ENCODE results near the gene SAMHD1.
A peak's percentile ranks its signal among the peaks of the same experiment; 100 is the strongest.
"Not testable (repeated sequence)": the region's sequence is repeated elsewhere in the genome, so short reads cannot be mapped to it uniquely, and the experiment has no call there.

SAMHD1 gene

GRCh38 chr20:36875702-36876472 is 75.6 kb downstream of the SAMHD1 start, which contains the start of gene TLDC2:
TSS of gene TLDC2 (plus strand) at chr20:36876138. CDS start at chr20:36876175, 37 bp downstream.
- DNase-seq (ENCODE audit: insufficient read length, low spot score) (no peak), FAIRE-seq (no peak)

GRCh38 chr20:36875093-36875492 is 76.4 kb downstream of the SAMHD1 start:
- DNase-seq (ENCODE audit: insufficient read length, low spot score); FAIRE-seq: not testable (repeated sequence)

- DNase-seq (ENCODE audit: insufficient read length, low spot score) (no peak), FAIRE-seq (no peak)
Measured at GRCh38 chr20:36873498-36874189, 77.9 kb downstream of the SAMHD1 start.

DNA sequence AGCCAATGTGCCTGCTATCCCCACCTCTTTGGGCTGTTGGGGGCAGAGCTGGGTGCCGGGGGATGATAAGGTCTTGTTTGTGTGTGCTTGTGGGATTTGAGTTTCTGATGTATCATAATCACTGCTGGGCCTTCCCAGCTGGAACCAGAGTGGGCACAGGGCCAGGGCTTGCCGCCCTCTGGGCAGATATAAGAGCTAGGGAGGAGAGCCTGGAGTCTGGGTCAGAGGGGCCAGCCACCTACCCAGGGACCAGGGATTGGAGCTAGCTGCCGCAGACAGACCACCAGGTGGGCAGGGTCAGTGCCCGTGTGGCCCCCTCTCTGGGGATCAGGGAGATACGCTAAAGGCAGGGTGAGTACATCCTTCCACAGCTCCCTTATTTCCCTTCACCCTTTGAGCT is 78.7 kb downstream of the SAMHD1 start:
- no peak for DNase-seq (ENCODE audit: insufficient read length, low spot score)
- FAIRE-seq, result no peak

DNA sequence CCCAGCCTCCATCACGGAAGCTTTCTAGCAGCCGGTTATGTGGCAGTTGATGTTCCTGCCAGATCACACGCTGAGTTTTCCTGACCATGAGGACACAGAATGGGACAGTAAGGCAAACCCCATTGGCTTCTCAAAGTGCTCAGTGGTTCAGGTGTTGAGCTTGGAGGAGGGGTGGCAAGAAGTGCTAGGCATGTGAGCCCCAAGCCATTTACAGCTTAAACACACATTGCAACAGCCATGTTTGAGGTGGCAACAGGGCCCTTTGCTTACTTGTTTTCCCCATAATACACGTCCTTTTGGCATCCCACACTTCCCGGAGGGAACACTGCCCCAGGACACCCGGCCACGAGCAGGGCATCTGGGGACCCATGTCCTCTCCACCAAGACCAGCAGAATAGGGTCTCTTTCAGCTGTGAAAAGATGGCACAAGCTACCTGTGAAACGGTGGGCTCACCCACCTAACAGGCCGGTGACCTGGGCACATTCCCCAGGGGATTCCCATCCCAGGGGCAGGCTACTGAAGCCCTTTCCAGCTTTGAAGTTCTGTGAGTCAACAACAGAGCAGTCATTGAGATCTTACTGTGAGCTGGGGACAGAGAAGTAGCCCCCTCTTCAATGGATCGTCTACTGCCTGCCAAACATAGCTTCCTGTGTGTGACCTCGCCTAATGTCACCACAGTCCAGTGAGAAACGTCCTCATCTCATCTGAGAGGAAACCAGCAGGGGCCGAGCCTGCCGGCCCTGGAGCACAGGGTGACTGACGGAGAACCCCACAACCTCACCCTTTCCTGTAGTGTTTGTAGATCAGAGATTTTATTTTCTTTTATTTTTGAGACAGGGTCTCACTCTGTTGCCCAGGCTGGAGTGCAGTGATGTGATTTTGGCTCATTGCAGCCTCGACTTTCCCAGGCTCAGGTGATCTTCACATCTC is 79.6 kb downstream of the SAMHD1 start:
- FAIRE-seq, result no peak
- DNase-seq (ENCODE audit: insufficient read length, low spot score), result no peak

DNA sequence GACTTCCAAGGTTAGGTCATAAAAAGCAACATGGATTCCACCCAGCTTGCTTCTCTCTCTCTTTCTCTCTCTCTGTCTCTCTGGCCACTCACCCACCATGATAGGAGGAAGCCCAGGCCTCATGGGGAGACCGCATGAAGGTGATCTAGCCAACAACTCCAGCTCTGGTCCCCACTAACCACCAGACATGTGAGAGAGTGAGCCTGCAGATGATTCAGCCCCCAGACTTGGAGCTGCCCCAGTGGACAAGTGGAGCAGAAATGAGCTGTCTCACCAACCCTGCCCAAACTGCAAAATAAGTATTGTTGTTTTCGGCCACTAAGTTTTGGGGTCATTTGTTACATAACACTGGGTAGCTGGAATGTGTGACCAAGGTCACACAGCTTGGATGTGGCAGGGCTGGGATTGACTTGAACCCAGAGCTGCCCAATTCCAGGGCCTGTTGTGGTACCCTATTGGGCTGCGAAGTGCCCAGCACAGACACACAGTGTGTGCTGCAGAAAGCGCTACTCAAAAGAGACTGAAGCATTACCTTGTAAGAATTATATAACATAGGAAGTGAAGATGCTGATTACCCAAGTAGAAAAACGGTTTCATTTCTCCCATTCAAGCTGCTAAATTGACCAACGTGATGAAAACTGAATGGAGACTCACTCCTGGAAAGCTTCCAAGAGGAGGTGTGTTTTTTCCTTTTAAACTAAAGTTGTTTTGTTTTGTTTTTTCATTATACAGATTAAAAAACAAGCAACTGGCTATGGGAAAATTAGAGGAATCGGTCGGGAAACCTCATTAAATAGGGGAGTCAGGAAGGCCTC is 84.6 kb downstream of the SAMHD1 start:
- FAIRE-seq, result peak; percentile 72

GRCh38 chr20:36866164-36866563 is 85.3 kb downstream of the SAMHD1 start:
- FAIRE-seq, result no peak
- no peak for DNase-seq (ENCODE audit: insufficient read length, low spot score)

More for the DNA sequence above, 84.6 kb downstream of the SAMHD1 start:
- DNase-seq (ENCODE audit: insufficient read length, low spot score), result no peak

- no peak for DNase-seq (ENCODE audit: insufficient read length, low spot score)
- FAIRE-seq, result no peak
Measured at GRCh38 chr20:36865861-36866149, 85.7 kb downstream of the SAMHD1 start.

- DNase-seq (ENCODE audit: insufficient read length, low spot score) (no peak), FAIRE-seq (no peak)
Measured at GRCh38 chr20:36865076-36865860, 86.2 kb downstream of the SAMHD1 start.

DNA sequence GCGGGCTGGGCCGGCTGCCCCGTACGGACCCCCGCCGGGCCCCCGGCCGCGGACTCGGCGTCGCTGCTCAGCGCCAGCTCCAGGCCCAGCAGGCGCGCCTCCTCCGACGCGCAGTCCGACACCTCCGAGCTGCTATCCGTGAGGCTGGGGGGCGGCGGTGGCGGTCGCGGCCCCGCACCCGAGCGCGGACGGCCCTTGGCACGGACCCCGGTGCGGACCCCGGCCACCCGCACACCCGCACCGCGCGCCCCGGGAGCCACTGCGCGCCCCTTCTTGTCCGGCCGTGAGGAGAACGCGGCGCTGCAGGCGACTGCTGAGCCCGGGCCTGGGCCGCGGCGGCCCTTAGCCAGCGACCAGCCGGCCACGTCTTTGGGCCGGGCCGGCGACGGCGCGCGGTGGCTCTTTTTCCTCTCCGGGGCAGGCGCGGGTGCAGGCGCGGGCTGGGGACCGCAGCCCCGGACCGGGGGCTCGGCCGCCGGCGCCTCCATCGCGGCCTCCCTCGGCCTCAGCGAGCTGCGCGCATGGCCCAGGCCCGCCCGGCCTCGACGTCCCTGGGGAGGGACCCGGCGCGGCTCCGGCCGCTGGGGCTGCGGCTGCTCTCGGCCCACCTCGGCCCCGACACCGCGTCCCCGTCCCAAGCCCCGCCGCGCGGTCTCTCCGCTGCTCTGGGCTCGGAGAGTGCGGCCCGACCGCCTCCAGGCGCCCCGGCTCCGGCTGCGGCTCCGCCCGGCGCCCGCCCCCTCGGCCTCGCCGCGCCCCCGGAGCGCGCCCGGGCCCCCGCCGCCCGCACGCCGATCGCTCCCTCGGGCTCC is 88.4 kb downstream of the SAMHD1 start:
- FAIRE-seq, result no peak
- peak; percentile 49 for DNase-seq (ENCODE audit: insufficient read length, low spot score)

GRCh38 chr20:36861875-36862801 is 89.4 kb downstream of the SAMHD1 start:
- FAIRE-seq (no peak), DNase-seq (ENCODE audit: insufficient read length, low spot score) (no peak)

GRCh38 chr20:36861625-36861874 is 90.0 kb downstream of the SAMHD1 start:
- DNase-seq (ENCODE audit: insufficient read length, low spot score), result no peak
- FAIRE-seq, result no peak

- no peak for DNase-seq (ENCODE audit: insufficient read length, low spot score)
- FAIRE-seq, result no peak
Measured at GRCh38 chr20:36860811-36861624, 90.5 kb downstream of the SAMHD1 start.

DNA sequence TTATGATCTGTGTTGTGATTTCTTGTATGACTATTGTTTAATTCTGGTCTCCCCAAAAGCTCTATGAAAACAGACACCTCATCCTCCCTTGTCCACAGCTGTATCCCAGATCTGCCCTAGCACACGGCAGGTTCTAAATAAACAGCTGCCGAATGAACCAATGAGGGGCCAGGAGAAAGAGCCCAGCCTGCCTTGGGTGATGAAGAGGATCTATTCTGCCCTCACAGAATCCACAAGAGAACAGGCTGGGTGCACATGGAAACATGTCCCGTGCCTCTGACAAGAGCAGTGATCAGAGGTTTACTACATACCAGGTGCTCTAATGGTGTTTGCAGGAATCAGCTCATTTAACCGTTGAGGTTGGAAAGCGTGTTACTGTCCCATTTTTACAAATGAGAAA is 91.2 kb downstream of the SAMHD1 start:
- no peak for FAIRE-seq

DNA sequence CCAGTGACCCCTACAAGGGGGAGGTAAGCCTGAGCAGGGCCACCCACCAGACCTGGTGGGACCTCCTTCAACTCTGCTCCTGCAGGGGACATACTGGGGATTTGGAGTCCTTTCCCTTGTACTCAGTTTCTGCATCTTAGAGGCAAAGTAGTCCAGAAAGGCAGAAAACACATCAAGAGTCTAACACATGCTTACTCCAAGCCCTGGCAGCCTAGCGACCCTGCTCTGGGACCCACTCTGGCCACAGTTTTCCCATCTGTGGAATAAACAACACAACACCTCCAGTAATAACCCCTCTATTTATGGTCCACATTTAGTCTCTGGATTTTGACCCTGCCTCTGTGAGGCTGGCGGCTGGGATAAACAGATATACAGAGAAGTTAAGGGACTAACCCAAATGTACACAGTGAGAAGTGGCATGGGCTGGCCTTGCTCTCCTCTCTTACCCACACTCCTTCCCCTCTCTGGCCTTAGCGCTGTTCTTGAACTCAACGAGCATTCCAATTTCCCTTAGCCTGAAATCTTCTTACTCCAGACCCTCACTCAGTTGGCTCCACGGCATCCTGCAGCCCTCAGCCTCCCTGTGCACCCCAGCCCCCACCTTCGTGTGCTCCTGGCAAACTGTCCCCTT is 91.7 kb downstream of the SAMHD1 start:
- no peak for FAIRE-seq
- no peak for DNase-seq (ENCODE audit: insufficient read length, low spot score)

More for the DNA sequence above, 91.2 kb downstream of the SAMHD1 start:
- DNase-seq (ENCODE audit: insufficient read length, low spot score), result no peak

- DNase-seq (ENCODE audit: insufficient read length, low spot score) (no peak), FAIRE-seq (no peak)
Measured at GRCh38 chr20:36859282-36859555, 92.3 kb downstream of the SAMHD1 start.

All from GM19239 (cell line).